H1 (cell line): ENCODE measurements around the gene ARHGAP15. TPM values are rescaled to one million over a fixed set of nuclear protein-coding genes. Genes with fewer than 3 reads are reported as not detected.

Experiments
- CTCF ChIA-PET: fragments of 300-600 bp; sonication (Branson Sonifier 250); formaldehyde crosslinking; loops from one replicate; lab custom pipeline; 2021; ENCODE audit not compliant: partially characterized antibody; lab: Charles Lee
- POLR2A ChIA-PET: fragments of 300-600 bp; sonication (Branson Sonifier 250); formaldehyde crosslinking; loops from one replicate; lab custom pipeline; 2021; ENCODE audit warnings: inconsistent platforms; ENCODE audit not compliant: partially characterized antibody; lab: Charles Lee
- DNase-seq, 2 experiments: peaks; one replicate each; pipeline versions ENCODE4 v3.0.0 to v3.0.0-alpha.2; 2010 to 2022; ENCODE audit warnings: low spot score in 2 of 2, low read depth in 1 of 2, mixed read lengths in 1 of 2
- FAIRE-seq: peaks from 2 replicates; lab custom pipeline; 2011; peaks lifted over from hg19 to GRCh38; lab: Jason Lieb, UNC
- H2AFZ ChIP-seq: 2 replicates; pipeline ENCODE4 v1.8.1; 2012; ENCODE audit warnings: low read length, inconsistent platforms
- H2AK5ac ChIP-seq: 2 replicates; pipeline ENCODE4 v1.6.1; 2013; ENCODE audit warnings: low read depth, low read length
- H2BK120ac ChIP-seq: replicated peaks from 2 replicates; pipeline ENCODE3; 2013; ENCODE audit warnings: low read depth, low read length, inconsistent platforms
- H2BK12ac ChIP-seq: 2 replicates; pipeline ENCODE4 v1.6.1; 2013; ENCODE audit warnings: low read depth, low read length
- H2BK15ac ChIP-seq: 2 replicates; pipeline ENCODE4 v1.6.1; 2013; ENCODE audit warnings: low read length
- H2BK20ac ChIP-seq: 2 replicates; pipeline ENCODE4 v1.6.1; 2013; ENCODE audit warnings: low read length
- H2BK5ac ChIP-seq: 2 replicates; pipeline ENCODE4 v1.6.1; 2013; ENCODE audit warnings: low read depth, low read length
- H3K14ac ChIP-seq: 2 replicates; pipeline ENCODE4 v1.6.1; 2013; ENCODE audit warnings: inconsistent platforms; ENCODE audit not compliant: insufficient read length
- H3K18ac ChIP-seq: 2 replicates; pipeline ENCODE4 v1.6.1; 2013; ENCODE audit warnings: low read length; ENCODE audit errors: extremely low read depth
- H3K23ac ChIP-seq: 2 replicates; pipeline ENCODE4 v1.6.1; 2013; ENCODE audit warnings: inconsistent platforms; ENCODE audit not compliant: insufficient read length
- H3K23me2 ChIP-seq: 2 replicates; pipeline ENCODE4 v1.6.1; 2013; ENCODE audit warnings: low read depth, low read length
- H3K27ac ChIP-seq: 2 replicates; pipeline ENCODE4 v1.6.1; 2011; ENCODE audit warnings: low read depth, low read length, inconsistent platforms
- H3K27me3 ChIP-seq, 4 experiments: replicated peaks in 1 of 4; 1 replicate in 1 of 4; 2 replicates in 3 of 4; pipeline versions ENCODE4 v1.6.1 to v1.8.1; 2011 to 2013; ENCODE audit warnings: low read length in 3 of 4, mild to moderate bottlenecking in 3 of 4, inconsistent platforms in 2 of 4, mixed read lengths in 2 of 4, moderate library complexity in 1 of 4; ENCODE audit not compliant: control insufficient read depth in 3 of 4, insufficient read depth in 3 of 4; ENCODE audit errors: extremely low read depth in 1 of 4
- H3K36me3 ChIP-seq, 4 experiments: 2 replicates each; pipeline versions ENCODE4 v1.6.1 to v1.8.1; 2011 to 2013; ENCODE audit warnings: mild to moderate bottlenecking in 4 of 4, low read length in 3 of 4, moderate library complexity in 2 of 4, control low read depth in 1 of 4, inconsistent platforms in 1 of 4; ENCODE audit not compliant: insufficient read depth in 4 of 4, control insufficient read depth in 2 of 4
- H3K4ac ChIP-seq: replicated peaks from 2 replicates; pipeline ENCODE3; 2013; ENCODE audit warnings: low read length, low read depth, mixed read lengths, inconsistent platforms; ENCODE audit not compliant: insufficient read length
- H3K4me1 ChIP-seq, 4 experiments: replicated peaks in 1 of 4; 1 replicate in 1 of 4; 2 replicates in 3 of 4; pipeline versions ENCODE4 v1.6.1 to v1.8.1; 2011 to 2013; ENCODE audit warnings: low read length in 3 of 4, inconsistent platforms in 2 of 4, mixed read lengths in 1 of 4; ENCODE audit not compliant: insufficient read depth in 4 of 4, control insufficient read depth in 3 of 4
- H3K4me2 ChIP-seq, 2 experiments: 2 replicates each; pipeline versions ENCODE4 v1.6.1 to v1.8.1; 2011 to 2013; ENCODE audit warnings: low read depth in 2 of 2, low read length in 2 of 2, control low read depth in 1 of 2, inconsistent platforms in 1 of 2, mild to moderate bottlenecking in 1 of 2; ENCODE audit not compliant: insufficient read depth in 1 of 2
- H3K4me3 ChIP-seq, 4 experiments: fragments of 200-600, 300-600 bp in 1 of 4; sonication (generic), shearing (Covaris generic), sonication (Bioruptor Twin) in 1 of 4; 2 replicates each; pipeline versions ENCODE4 v1.5.1 to v1.8.1; 2011 to 2016; ENCODE audit warnings: low read length in 4 of 4, low read depth in 3 of 4, control low read depth in 2 of 4, inconsistent platforms in 2 of 4, mild to moderate bottlenecking in 2 of 4, mixed read lengths in 1 of 4, moderate library complexity in 1 of 4; ENCODE audit not compliant: insufficient read depth in 2 of 4; ENCODE audit errors: extremely low read depth in 1 of 4
- H3K56ac ChIP-seq: replicated peaks from 2 replicates; pipeline ENCODE3; 2013; ENCODE audit warnings: low read depth, mild to moderate bottlenecking, mixed read lengths, low read length, inconsistent platforms; ENCODE audit not compliant: insufficient read length
- H3K79me1 ChIP-seq: 2 replicates; pipeline ENCODE4 v1.6.1; 2013; ENCODE audit warnings: low read depth, low read length, control low read depth
- H3K79me2 ChIP-seq, 2 experiments: 2 replicates each; pipeline versions ENCODE4 v1.6.1 to v1.8.1; 2012 to 2013; ENCODE audit warnings: low read length in 2 of 2, mild to moderate bottlenecking in 2 of 2, inconsistent platforms in 1 of 2; ENCODE audit not compliant: insufficient read depth in 2 of 2, control insufficient read depth in 1 of 2
- H3K9ac ChIP-seq, 4 experiments: replicated peaks in 1 of 4; 1 replicate in 1 of 4; 2 replicates in 3 of 4; pipeline versions ENCODE4 v1.6.1 to v1.8.1; 2011 to 2013; ENCODE audit warnings: low read depth in 3 of 4, low read length in 3 of 4, control low read depth in 2 of 4, mild to moderate bottlenecking in 2 of 4, moderate library complexity in 2 of 4, inconsistent platforms in 1 of 4; ENCODE audit errors: extremely low read depth in 1 of 4
- H3K9me3 ChIP-seq, 2 experiments: 2 replicates each; pipeline versions ENCODE4 v1.6.1 to v1.8.1; 2012 to 2013; ENCODE audit warnings: mild to moderate bottlenecking in 2 of 2, moderate library complexity in 2 of 2, control low read depth in 1 of 2, inconsistent platforms in 1 of 2, low read depth in 1 of 2, low read length in 1 of 2, mixed read lengths in 1 of 2; ENCODE audit not compliant: insufficient read depth in 2 of 2
- H4K20me1 ChIP-seq, 2 experiments: replicated peaks in 1 of 2; 2 replicates each; pipeline versions ENCODE3 to v1.8.1; 2011 to 2013; ENCODE audit warnings: inconsistent platforms in 2 of 2, low read length in 2 of 2, mild to moderate bottlenecking in 1 of 2; ENCODE audit not compliant: insufficient read depth in 2 of 2, control insufficient read depth in 1 of 2
- H4K5ac ChIP-seq: 2 replicates; pipeline ENCODE4 v1.6.1; 2013; ENCODE audit warnings: low read length, low read depth, mixed read lengths, inconsistent platforms; ENCODE audit not compliant: insufficient read length
- H4K8ac ChIP-seq: 2 replicates; pipeline ENCODE4 v1.8.0; 2013; ENCODE audit warnings: mild to moderate bottlenecking, moderate library complexity, low read length, inconsistent platforms; ENCODE audit not compliant: insufficient read depth; ENCODE audit errors: extremely low read depth
- H4K91ac ChIP-seq: replicated peaks from 2 replicates; pipeline ENCODE3; 2013; ENCODE audit warnings: low read length, mixed read lengths, inconsistent platforms; ENCODE audit not compliant: insufficient read length
- RAD21 ChIP-seq, 2 experiments: IDR thresholded peaks in 1 of 2; conservative IDR thresholded peaks in 1 of 2; 2 replicates each; pipeline ENCODE4 v1.6.1; 2011; ENCODE audit warnings: low read depth in 2 of 2, low read length in 2 of 2, improper control_type of control experiment in 1 of 2, inconsistent platforms in 1 of 2, mild to moderate bottlenecking in 1 of 2, moderate library complexity in 1 of 2
- YY1 ChIP-seq: IDR thresholded peaks from 2 replicates; pipeline ENCODE4 v1.6.1; 2011; ENCODE audit warnings: low read depth, mild to moderate bottlenecking, low read length
- WGBS, 2 experiments: shearing (Covaris generic) in 1 of 2; methylation state at CpG; one replicate each; pipeline versions ENCODE4 v1.1.6 to v1.1.7; 2013 to 2015; ENCODE audit warnings: low lambda C conversion rate in 2 of 2, mixed read lengths in 2 of 2, inconsistent platforms in 1 of 2, low coverage in 1 of 2, missing lambda C conversion rate in 1 of 2; ENCODE audit not compliant: insufficient replicate concordance in 2 of 2, insufficient coverage in 1 of 2, insufficient read length in 1 of 2; ENCODE audit errors: extremely low coverage in 1 of 2, missing lambda C conversion rate in 1 of 2; 5-methylcytosine and 5-hydroxymethylcytosine counted together
- polyA plus RNA-seq, 7 experiments: library from polyadenylated mRNA; depleted of rRNA in 3 of 7; stranded (reverse) in 5 of 7; unstranded in 2 of 7; fragments of >200 nt in 5 of 7; fragments of 200-250 nt in 2 of 7; gene quantifications; 1 replicate in 5 of 7; 2 replicates in 1 of 7; 4 replicates in 1 of 7; pipeline versions ENCODE4 v1.2.1 to v1.2.3, GENCODE V29; 2011 to 2013; ENCODE audit warnings: missing spikeins in 2 of 7, mixed read lengths in 2 of 7
- total RNA-seq: library from RNA; stranded (reverse); fragmentation: NEBNext Ultra II Directional; extraction: Animal tissue kit (Norgen Biotek cat#: 25700); gene quantifications from 2 replicates; pipeline ENCODE4 v1.2.1, GENCODE V29; 2021

Gene ARHGAP15
- total and polyA plus RNA-seq, 2 of the 8 experiments (the other 6 are each of a cell fraction or from before 2014, with no cell fraction given) = not detected

DNA sequence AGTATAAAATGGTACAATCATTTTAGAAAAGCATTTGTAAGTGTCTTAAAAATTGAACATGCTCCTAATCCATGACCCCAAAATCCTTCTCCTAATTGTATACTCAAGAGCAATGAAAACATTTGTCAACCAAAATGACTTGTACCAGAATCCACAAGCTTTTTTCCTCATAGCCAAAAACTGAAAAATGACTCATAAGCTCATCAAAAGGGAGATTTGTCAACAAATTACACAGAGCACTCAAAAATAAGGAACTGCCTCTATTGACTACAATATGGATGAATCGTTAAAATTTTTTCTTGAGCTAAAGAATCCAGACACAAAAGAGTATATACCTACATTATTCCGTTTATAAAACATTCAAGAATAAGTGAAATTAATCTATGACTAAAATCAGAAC is 544.8 kb downstream of the ARHGAP15 start:
- Histone ChIP-seq H2BK20ac (no peak overlapping the region), H2BK12ac (no peak overlapping the region), H2BK15ac (no peak overlapping the region), H2BK120ac (no peak overlapping the region), H4K91ac (no peak overlapping the region), H3K4ac (no peak overlapping the region), H3K14ac (no peak overlapping the region), H4K8ac (no peak overlapping the region), H2AFZ (no peak overlapping the region), H2AK5ac (no peak overlapping the region), H3K4me1 (no peaks in the 10 kb centered on the region), H3K27ac (no peak overlapping the region), H3K36me3 (no peaks in the 10 kb centered on the region), H4K5ac (no peak overlapping the region), H3K79me2 (no peaks in the 10 kb centered on the region), H3K79me1 (no peaks in the 10 kb centered on the region), H3K4me3 (no peak overlapping the region), H3K4me2 (no peak overlapping the region), H3K18ac (no peak overlapping the region), H3K9me3 (no peaks in the 10 kb centered on the region), H3K27me3 (peaks cover 0 to 1% (median 0%) of the 10 kb centered on the region in 4 experiments; a peak in 1 of 7 replicates), H3K23me2 (no peaks in the 10 kb centered on the region), H3K23ac (no peak overlapping the region), H4K20me1 (no peaks in the 10 kb centered on the region), H3K9ac (no peak overlapping the region), H3K56ac (no peak overlapping the region), H2BK5ac (no peak overlapping the region)
- POLR2A ChIA-PET = no interaction called here
- FAIRE-seq (no peak), DNase-seq (no peak)
- WGBS, 2 experiments = 100% methylated on average over 2 of the region's 2 CpGs; no CpG with 5 or more reads in 1 of the 2 experiments
- CTCF ChIA-PET = interaction anchor here (0.8 kb wide), 1 partner anchor 18 kb away, joined by 3 read pairs; no protein-coding TSS in a partner anchor
- no peak for TF ChIP-seq YY1
- no peak for TF ChIP-seq RAD21 (IDR thresholded peaks at IDR 0.05 in 1 of 2, conservative IDR thresholded peaks at IDR 0.05 in 1 of 2; ENCODE audit: low read depth in 2 of 2, low read length in 2 of 2)
